Activated T-helper 9 cell treated with anti-CD3 and anti-CD28 coated beads, Interleukin-2, amount 50 U/mL, for 16 hours (primary cell): ENCODE data around the gene COPS4.
"Not testable (repeated sequence)": the region's sequence is repeated elsewhere in the genome, so short reads cannot be mapped to it uniquely, and the experiment has no call there.

Experiments
- DNase-seq: peaks from one replicate; pipeline ENCODE4 v3.0.0-alpha.2; 2020; ENCODE audit warnings: low read depth

The COPS4 gene

GRCh38 chr4:83084956-83085355 lies 50.0 kb downstream of the COPS4 start:
- DNase-seq: not testable (repeated sequence)

DNA sequence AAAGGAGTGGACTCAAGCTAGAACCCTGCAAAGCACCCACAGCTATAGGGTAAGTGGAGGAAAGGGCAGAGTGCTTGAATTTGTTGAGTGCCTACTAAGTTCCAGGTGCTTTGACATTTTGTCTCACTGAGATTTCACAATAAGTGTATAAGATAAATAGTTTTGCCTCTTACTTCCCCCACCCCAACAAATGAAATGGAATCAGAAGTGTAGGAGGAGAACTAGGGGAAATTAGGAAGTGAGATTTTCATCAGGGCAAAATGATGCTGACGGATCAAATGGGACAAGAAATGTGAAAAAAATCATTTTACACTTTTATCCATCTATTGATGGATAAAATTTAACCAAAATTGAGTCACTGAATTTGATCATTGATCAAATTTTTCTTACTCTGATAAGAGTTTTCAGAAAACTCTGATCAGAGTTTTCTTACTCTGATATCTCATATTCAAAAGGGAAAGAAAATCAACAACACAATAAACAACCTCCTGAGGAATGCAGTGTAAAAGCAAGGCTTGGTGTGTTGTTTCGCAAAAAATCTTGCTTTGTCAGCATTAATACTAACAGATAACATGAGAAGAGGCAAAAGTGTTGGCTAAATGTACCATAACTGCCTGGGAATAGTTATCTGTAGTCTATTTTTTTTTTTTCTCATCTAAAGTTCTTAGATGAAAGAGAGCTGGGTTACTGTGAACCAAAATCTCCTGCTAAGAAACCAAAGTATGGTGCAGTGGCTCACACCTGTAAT lies 54.6 kb downstream of the COPS4 start:
- DNase-seq: no peak

GRCh38 chr4:83093060-83093640 lies 58.2 kb downstream of the COPS4 start:
- DNase-seq: no peak

- DNase-seq: no peak
Observed at GRCh38 chr4:83096397-83096796, 61.4 kb downstream of the COPS4 start.

- DNase-seq: no peak
Observed at GRCh38 chr4:83104991-83105390, 70.0 kb downstream of the COPS4 start.

DNA sequence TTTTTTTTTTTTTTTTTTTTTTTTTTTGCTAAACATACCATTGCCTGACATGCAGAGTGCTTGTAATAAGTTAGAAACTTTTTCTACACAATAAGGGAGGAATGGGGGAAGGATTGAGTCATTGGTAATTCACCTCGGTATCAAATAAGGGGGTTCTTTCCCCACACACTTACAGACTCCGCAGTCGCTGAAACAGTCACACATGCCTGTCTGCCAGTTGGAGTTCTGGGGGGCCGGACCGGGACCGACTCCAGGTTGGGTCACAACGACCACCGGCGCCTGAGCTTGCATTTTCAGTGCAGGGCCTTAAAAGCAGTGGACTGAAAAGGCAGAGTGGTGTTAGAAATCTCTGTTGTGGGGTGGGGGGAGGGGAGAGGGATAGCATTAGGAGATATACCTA lies 72.6 kb downstream of the COPS4 start:
- no peak for DNase-seq

GRCh38 chr4:83108101-83108861 lies 73.3 kb downstream of the COPS4 start:
- no peak for DNase-seq

- peak; percentile 30 for DNase-seq
Observed at GRCh38 chr4:83109480-83110222, 74.7 kb downstream of the COPS4 start.

DNA sequence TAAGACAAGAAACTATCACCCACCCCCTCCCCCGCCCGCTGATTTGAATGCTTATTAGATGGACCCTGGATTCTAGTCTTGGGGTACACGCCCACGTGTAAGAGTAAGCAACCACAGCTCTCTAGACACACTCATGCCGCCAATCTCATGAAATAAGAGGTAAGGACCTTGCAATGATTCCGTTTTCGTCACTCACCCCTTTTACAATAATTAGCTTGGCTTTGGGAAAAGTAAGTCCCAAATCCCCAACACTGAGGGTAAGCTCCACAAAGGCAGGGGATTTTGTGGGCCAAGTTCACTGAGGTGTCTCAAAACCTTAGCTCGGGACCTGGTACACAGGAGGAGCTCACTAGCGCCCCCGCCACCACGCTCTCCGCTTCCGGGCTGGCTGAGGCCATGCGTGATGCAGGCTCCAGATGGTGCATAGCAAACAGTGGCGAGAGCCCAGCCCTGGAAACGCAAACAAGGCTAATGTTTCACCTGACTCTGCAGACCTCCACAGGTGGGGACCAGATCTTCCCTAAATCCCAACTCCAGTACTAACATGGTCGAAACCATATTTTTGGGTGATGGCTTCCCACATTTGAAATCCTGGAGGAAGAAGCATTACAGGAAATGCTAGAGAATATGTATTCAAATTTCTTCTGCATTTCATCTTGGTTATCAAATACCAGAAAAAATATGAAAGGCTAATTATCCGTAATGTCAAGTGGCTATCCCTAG lies 75.4 kb downstream of the COPS4 start:
- DNase-seq: peak; percentile 83

DNA sequence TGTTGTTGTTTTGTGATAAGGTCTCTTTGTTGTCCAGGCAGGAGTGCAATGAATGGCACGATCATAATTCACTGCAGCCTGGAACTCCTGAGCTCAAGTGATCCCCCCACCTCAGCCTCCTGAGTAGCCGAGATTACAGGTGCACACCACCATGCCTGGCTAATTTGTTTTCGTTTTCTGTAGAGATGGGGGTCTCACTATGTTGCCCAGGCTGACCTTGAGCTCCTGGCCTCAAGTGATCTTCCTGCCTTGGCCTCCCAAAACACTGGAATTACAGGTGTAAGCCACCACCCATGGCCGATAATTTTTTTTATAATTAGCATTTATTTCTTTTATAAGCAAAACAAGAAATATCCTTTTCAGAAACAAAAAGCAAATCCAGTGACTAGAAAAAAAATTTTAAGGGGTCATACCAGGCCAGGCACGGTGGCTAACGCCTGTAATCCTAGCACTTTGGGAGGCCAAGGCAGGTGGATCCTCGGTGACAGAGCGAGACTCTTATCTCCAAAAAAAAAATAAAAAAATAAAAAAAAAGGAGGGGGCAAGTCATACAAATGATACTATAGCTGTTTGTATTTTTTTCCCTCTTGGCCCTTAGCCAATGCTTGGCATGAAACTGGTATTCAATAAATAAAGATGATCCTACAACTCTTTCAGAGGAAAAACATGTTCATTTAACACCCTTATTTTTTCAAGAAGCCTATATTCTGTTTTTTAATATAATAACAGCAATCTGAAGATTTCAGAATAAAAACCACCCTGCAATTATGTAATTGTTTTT lies 76.2 kb downstream of the COPS4 start:
- no peak for DNase-seq

DNA sequence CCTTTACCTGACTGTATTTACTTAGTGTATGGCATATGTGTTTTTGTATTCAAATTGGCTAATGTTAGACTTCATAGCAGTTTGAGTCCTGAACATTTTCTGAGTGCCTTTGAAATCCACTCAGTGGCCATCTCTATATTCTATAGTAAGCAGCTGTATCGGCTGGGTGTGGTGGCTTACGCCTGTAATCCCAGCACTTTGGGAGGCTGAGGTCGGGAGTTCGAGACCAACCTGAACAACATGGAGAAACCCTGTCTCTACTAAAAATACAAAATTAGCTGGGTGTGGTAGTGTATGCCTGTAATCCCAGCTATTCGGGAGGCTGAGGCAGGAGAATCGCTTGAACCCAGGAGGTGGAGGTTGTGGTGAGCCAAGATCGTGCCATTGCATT lies 76.8 kb downstream of the COPS4 start:
- DNase-seq: not testable (repeated sequence)

- DNase-seq: no peak
Observed at GRCh38 chr4:83112231-83112630, 77.2 kb downstream of the COPS4 start.

GRCh38 chr4:83112678-83113428 lies 77.9 kb downstream of the COPS4 start:
- no peak for DNase-seq

- no peak for DNase-seq
Observed at GRCh38 chr4:83113429-83113786, 78.4 kb downstream of the COPS4 start.

GRCh38 chr4:83114576-83114975 lies 79.6 kb downstream of the COPS4 start, which contains the start of gene PLAC8:
Gene PLAC8 (minus strand): TSS chr4:83114729. CDS start chr4:83107921, 6,808 bp downstream.
- no peak for DNase-seq

DNA sequence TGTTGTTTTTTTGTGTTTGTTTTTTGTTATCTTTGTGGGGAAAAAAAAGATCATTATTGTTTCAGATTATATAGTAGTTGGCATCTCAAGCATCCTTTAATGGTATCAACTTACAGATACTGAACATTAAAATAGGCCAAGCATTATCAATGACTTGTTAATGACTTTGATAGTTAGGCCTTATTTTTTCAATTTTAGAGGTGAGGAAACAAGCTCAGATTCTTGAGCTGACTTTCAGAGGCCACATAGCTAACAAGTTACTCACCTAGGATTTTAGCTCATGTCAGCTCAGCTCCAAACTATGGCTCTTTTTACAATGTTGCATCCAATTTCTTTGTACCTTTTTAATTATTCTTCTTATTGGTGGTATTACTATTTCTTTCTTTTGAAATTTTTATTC lies 80.0 kb downstream of the COPS4 start:
- no peak for DNase-seq

GRCh38 chr4:83115656-83116285 lies 80.8 kb downstream of the COPS4 start:
- DNase-seq: no peak

GRCh38 chr4:83118869-83119268 lies 83.9 kb downstream of the COPS4 start:
- DNase-seq: no peak

DNA sequence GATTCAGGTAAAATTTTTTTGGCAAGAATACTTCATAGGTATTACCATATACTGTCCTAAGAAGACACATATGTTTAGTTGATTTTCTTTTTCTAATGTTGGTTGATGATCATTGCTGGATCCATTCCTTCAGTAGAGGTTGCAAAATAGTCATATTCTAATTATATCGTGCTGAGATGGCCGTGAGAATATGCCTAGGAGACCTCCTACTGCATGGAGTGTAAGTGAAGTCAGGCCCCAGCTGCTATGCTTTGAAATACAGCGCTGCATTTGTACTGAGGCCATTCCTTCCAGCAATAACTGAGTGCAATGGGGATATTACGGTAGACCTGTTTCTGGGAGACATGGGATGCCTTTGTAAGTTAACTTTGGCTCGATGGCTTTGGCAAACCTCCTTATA lies 86.3 kb downstream of the COPS4 start:
- no peak for DNase-seq
